Peyer's patch (tissue), 4 donors: Measurements from ENCODE around the gene KAZN. TPM values are rescaled to one million over a fixed set of nuclear protein-coding genes. Genes with fewer than 3 reads are reported as not detected.

Experiments
- DNase-seq, 3 donors: peaks; one replicate each; pipeline ENCODE4 v3.0.0-alpha.2; 2017 to 2019
- H3K27ac ChIP-seq, 4 donors: fragments of 200-600 bp; sonication (generic); one replicate each; pipeline ENCODE4 v1.5.1; 2016 to 2019
- H3K27me3 ChIP-seq, 2 donors: fragments of 200-600 bp; sonication (generic); one replicate each; pipeline ENCODE4 v1.5.1; 2019
- H3K36me3 ChIP-seq, 3 donors: fragments of 200-600 bp; sonication (generic); one replicate each; pipeline ENCODE4 v1.5.1; 2016 to 2019
- H3K4me1 ChIP-seq, 4 donors: fragments of 200-600 bp; sonication (generic); one replicate each; pipeline ENCODE4 v1.5.1; 2016 to 2019
- H3K4me3 ChIP-seq, 4 donors: fragments of 200-600 bp; sonication (generic); 1 replicate in 3 of 4; 2 replicates in 1 of 4; pipeline ENCODE4 v1.5.1; 2016 to 2019; ENCODE audit warnings: mild to moderate bottlenecking in 1 of 4
- H3K9me3 ChIP-seq, 4 donors: fragments of 200-600 bp; sonication (generic); one replicate each; pipeline ENCODE4 v1.5.1; 2016 to 2019; ENCODE audit warnings: mild to moderate bottlenecking in 1 of 4
- POLR2A ChIP-seq, 2 donors: fragments of 450-650 bp; IDR thresholded peaks; one replicate each; pipeline ENCODE4 v1.5.1; 2017; ENCODE audit warnings: antibody characterized with exemption in 2 of 2, mild to moderate bottlenecking in 2 of 2, moderate library complexity in 2 of 2
- total RNA-seq, 4 donors: library from RNA; depleted of rRNA; stranded (reverse); fragments of >200 nt; gene quantifications; one replicate each; pipeline ENCODE4 v1.1.0, GENCODE V29; 2016
- TF ChIP-seq, protein P1 (sequence below), 6 experiments: fragments of 450-650 bp in 4 of 6; fragments of 200-600 bp in 2 of 6; sonication (generic) in 1 of 6; IDR thresholded peaks; one replicate each; pipeline ENCODE4 v1.5.1; 2017 to 2019; ENCODE audit warnings: antibody characterized with exemption in 6 of 6, mild to moderate bottlenecking in 3 of 6, moderate library complexity in 1 of 6

The KAZN gene
- total RNA-seq, 4 donors from 2014 or later, result 14.9 to 25.5 (median 21.7) TPM

DNA sequence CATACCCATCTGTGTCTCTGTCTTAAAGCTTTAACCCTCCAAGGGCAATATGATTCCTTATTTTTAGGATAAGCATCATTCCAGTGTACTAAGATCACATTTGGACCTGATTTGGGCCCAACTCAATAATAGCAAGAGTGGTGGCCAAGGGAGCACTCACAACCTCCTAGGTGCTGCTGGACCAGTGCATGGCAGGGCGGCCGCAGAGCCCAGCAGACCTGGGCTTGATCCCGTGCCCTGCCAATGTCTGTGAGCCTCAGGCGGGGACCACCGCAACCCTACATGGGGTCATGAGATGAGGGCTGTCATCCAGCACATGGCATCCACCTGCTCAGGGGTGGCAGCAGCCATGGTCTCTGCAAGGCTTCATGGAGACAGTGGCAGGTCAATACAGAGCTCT, 353.3 kb downstream of the KAZN start:
- Histone ChIP-seq H3K9me3 (no peaks in the 10 kb centered on the region), H3K27ac (no peak overlapping the region), H3K4me3 (no peak overlapping the region), H3K27me3 (no peaks in the 10 kb centered on the region), H3K4me1 (no peaks in the 10 kb centered on the region), H3K36me3 (no peaks in the 10 kb centered on the region)
- DNase-seq, result no peak
- TF ChIP-seq, protein P1, sequence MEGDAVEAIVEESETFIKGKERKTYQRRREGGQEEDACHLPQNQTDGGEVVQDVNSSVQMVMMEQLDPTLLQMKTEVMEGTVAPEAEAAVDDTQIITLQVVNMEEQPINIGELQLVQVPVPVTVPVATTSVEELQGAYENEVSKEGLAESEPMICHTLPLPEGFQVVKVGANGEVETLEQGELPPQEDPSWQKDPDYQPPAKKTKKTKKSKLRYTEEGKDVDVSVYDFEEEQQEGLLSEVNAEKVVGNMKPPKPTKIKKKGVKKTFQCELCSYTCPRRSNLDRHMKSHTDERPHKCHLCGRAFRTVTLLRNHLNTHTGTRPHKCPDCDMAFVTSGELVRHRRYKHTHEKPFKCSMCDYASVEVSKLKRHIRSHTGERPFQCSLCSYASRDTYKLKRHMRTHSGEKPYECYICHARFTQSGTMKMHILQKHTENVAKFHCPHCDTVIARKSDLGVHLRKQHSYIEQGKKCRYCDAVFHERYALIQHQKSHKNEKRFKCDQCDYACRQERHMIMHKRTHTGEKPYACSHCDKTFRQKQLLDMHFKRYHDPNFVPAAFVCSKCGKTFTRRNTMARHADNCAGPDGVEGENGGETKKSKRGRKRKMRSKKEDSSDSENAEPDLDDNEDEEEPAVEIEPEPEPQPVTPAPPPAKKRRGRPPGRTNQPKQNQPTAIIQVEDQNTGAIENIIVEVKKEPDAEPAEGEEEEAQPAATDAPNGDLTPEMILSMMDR (IDR thresholded peaks at IDR 0.05), result no peak
- no peak for TF ChIP-seq POLR2A (IDR thresholded peaks at IDR 0.05)

DNA sequence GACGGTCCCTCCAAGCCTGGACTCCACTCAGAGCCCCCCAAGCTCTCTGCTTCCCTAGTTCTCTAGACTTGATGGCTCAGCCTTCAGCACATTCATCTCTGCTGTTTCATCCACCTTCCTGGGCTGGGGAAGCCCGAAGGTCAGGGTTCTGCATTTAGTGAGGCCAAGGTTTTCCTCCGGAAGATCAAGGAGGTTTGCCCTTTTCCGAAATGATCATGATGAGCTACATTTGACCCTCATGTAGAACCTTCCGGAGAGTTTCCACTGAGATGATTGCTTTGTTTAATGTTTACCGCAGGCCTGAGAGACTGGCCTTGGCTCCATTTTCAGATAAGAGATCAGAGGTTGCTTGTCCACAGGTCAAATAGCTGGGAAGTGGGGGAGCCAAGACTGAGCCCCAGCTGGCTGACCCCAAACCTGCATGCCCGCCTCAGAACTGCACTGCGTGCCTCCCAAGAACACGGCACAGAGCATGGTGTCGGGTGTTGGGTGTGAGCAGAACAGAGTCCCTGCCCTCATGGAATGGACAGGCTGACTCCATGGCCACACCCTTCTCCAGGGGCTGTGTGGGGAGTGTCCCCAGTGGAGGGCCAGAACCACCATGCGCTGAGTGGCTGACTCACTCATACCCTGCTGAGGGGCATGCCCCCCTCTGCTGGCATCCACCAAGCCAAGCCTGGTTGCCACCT, 354.3 kb downstream of the KAZN start:
- no peak overlapping the region for H3K4me3 ChIP-seq
- no peak overlapping the region for H3K27ac ChIP-seq
- no peaks in the 10 kb centered on the region for H3K9me3 ChIP-seq
- TF ChIP-seq POLR2A (IDR thresholded peaks at IDR 0.05), result no peak
- TF ChIP-seq, protein P1 (IDR thresholded peaks at IDR 0.05), result no peak
- no peak for DNase-seq
- H3K36me3 ChIP-seq, result no peaks in the 10 kb centered on the region
- no peaks in the 10 kb centered on the region for H3K4me1 ChIP-seq
- no peaks in the 10 kb centered on the region for H3K27me3 ChIP-seq

DNA sequence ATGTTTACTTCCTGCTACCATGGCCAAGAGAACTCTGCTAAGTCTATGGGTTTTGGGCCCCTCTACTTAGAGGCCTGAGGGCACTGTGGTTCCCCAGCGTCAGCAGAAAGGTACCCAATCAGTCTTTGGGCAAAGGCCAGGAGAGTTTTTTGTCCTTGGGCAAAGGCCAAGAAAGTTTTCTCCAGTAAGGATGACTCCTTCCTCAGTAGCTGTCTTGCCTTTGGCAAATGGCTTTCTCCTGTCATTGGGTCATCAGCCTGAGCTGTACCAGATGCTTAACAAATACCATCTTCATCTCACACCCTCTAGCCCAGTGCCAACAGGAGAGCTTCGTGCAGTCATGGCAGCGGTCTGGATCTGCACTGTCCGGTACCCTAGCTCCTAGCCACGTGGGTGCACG, 355.7 kb downstream of the KAZN start:
- Histone ChIP-seq H3K4me1 (no peaks in the 10 kb centered on the region), H3K9me3 (no peaks in the 10 kb centered on the region), H3K27ac (no peak overlapping the region), H3K36me3 (no peaks in the 10 kb centered on the region), H3K27me3 (no peaks in the 10 kb centered on the region), H3K4me3 (no peak overlapping the region)
- TF ChIP-seq, protein P1 (IDR thresholded peaks at IDR 0.05), result no peak
- no peak for TF ChIP-seq POLR2A (IDR thresholded peaks at IDR 0.05)
- no peak for DNase-seq

DNA sequence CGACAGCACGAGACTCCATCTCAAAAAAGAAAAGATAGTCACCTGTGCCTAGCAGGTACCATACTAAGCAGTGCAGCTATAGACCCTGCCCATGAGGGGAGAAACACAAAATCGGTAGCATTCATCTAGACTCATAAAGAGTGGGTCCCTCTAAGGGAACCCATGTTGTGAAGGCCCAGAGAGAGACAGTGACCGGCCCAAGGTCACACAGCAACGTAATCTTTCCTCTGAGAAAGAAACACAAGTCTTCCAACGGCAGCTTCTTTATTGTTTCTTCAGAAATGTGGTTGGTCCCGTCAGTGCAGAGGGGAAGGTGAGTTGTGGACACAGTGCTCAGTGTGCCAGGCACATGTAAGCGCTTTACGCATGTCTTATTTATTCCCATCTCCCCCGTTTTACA, 356.4 kb downstream of the KAZN start:
- Histone ChIP-seq H3K4me3 (no peak overlapping the region), H3K27ac (no peak overlapping the region), H3K9me3 (no peaks in the 10 kb centered on the region), H3K36me3 (no peaks in the 10 kb centered on the region), H3K27me3 (no peaks in the 10 kb centered on the region), H3K4me1 (no peaks in the 10 kb centered on the region)
- no peak for DNase-seq
- TF ChIP-seq, protein P1 (IDR thresholded peaks at IDR 0.05), result no peak
- no peak for TF ChIP-seq POLR2A (IDR thresholded peaks at IDR 0.05)

DNA sequence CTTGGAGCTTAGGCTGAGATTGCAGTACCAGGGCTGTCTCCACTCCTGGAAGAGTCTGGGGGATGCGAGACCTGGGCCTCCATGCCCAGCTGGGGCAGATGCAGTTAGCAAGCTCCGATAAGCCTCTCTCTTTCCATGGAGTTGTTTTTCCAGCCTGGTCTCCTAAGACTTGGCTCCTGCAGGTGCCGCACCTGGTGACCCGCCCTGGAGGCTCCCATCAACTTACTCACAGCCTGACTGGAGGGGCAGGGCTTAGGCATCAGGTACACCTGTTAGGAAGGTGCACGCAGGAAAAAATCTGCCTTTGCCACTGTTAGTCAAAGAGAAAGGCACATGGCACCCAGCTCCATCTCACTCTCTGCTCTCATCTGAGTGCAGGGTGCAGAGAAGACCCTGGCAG, 356.9 kb downstream of the KAZN start:
- no peak for DNase-seq
- Histone ChIP-seq H3K4me3 (no peak overlapping the region), H3K36me3 (no peaks in the 10 kb centered on the region), H3K4me1 (no peaks in the 10 kb centered on the region), H3K27ac (no peak overlapping the region), H3K27me3 (no peaks in the 10 kb centered on the region), H3K9me3 (no peaks in the 10 kb centered on the region)
- TF ChIP-seq POLR2A (IDR thresholded peaks at IDR 0.05), result no peak
- TF ChIP-seq, protein P1 (IDR thresholded peaks at IDR 0.05), result no peak

DNA sequence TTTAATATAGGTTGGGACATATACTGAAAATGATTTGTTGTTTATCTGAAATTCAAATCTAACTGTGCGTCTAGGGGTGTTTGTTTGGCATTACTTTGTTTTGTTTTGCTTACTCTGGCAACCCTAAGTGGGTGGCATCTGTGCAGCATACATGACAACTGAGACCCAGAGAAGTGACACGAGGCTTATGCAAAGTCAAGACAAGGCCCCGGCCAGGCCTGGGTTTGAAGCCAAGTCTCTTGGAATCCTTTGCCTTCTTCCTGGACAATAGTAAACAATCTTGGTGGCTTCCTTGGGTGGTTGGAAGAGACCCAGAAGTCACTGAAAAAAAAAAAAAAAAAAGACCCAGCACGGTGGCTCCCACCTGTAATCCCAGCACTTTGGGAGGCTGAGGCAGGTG, 357.5 kb downstream of the KAZN start:
- Histone ChIP-seq H3K9me3 (no peaks in the 10 kb centered on the region), H3K4me1 (no peaks in the 10 kb centered on the region), H3K27me3 (no peaks in the 10 kb centered on the region), H3K27ac (no peak overlapping the region), H3K4me3 (no peak overlapping the region), H3K36me3 (peaks cover 0 to 3% (median 0%) of the 10 kb centered on the region in 3 donors)
- TF ChIP-seq POLR2A (IDR thresholded peaks at IDR 0.05), result no peak
- TF ChIP-seq, protein P1 (IDR thresholded peaks at IDR 0.05), result no peak
- DNase-seq, result no peak
